Measurements from ENCODE around the gene TRAPPC6A. TPM values are rescaled to one million over a fixed set of nuclear protein-coding genes. Genes with fewer than 3 reads are reported as not detected.

The TRAPPC6A gene
- total and polyA plus RNA-seq, 2 experiments from 2014 or later = 29.4 to 74.7 TPM

DNA sequence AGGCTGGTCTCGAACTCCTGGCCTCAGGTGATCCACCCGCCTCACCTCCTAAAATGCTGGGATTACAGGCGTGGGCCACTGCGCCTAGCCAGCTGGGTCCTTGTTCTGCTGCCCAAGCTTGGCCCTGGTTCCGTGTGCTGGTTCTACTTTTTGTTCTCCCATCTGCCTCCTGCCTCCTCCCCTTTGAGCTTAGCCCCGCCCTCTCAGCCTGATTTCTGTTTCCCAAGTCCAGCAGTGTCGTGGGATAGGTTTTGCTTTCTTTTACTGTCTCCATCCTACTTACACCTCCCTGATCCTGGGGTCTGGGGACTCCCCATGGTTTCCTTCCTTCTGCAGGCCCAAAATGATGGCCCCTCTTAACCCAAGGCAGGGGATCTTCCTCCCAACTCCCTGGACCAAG, 2.9 kb upstream of the TRAPPC6A start:
- Histone ChIP-seq H3K4me1 (ENCODE audit: insufficient read depth) (peaks cover 3% of the 10 kb centered on the region; the same call in 1 of the 2 replicates), H4K20me1 (replicated peaks; ENCODE audit: insufficient read depth) (no peaks in the 10 kb centered on the region), H3K9me2 (ENCODE audit: insufficient read depth) (no peaks in the 10 kb centered on the region), H3F3A (replicated peaks; ENCODE audit: low read depth) (0 out of 2 replicates have a peak, but pooled peaks cover 4% of the 10 kb centered on the region), H3K4me3 (no peak overlapping the region), H3K79me2 (replicated peaks; ENCODE audit: insufficient read depth) (peaks cover 15% of the 10 kb centered on the region), H2AFZ (no peak overlapping the region), H3K36me3 (ENCODE audit: insufficient read depth) (no peaks in the 10 kb centered on the region), H3K4me2 (no peak overlapping the region), H3K27me3 (ENCODE audit: insufficient read depth) (peaks cover 6% of the 10 kb centered on the region; the same call in 1 of the 2 replicates), H3K27ac (ENCODE audit: low read depth) (no peak overlapping the region)
- Mint-ChIP-seq H3K36me3 (ENCODE audit: low read depth) (peaks cover 3% of the 10 kb centered on the region; the same call in 1 of the 3 replicates), H3K9me3 (no peaks in the 10 kb centered on the region), H3K4me1 (peaks cover 2% of the 10 kb centered on the region; the same call in 1 of the 3 replicates), H3K4me3 (peak overlapping the region; percentile 73; the same call in 2 of the 3 replicates), H3K27me3 (ENCODE audit: insufficient read depth, low read depth, poor library complexity) (peaks cover 24% of the 10 kb centered on the region), H3K27ac (no peak overlapping the region)
- DNase-seq (ENCODE audit: low spot score) = peak; percentile 33
- ATAC-seq = no peak
- TF ChIP-seq POLR2AphosphoS5 (IDR thresholded peaks at IDR 0.05; ENCODE audit: low read depth) = no peak

GRCh38 chr19:45179892-45180370, 1.9 kb upstream of the TRAPPC6A start:
- DNase-seq (ENCODE audit: low spot score) (no peak), ATAC-seq (no peak)
- peaks cover 3% of the 10 kb centered on the region; the same call in 1 of the 2 replicates for H3K4me1 ChIP-seq (ENCODE audit: insufficient read depth)
- H3K27ac ChIP-seq (ENCODE audit: low read depth) = no peak overlapping the region
- H3F3A ChIP-seq (replicated peaks; ENCODE audit: low read depth) = 0 out of 2 replicates have a peak, but pooled peaks cover 4% of the 10 kb centered on the region
- H3K9me2 ChIP-seq (ENCODE audit: insufficient read depth) = no peaks in the 10 kb centered on the region
- H3K4me2 ChIP-seq = peak overlapping the region; percentile 93
- H3K9me3 Mint-ChIP-seq = no peaks in the 10 kb centered on the region
- peaks cover 3% of the 10 kb centered on the region; the same call in 1 of the 3 replicates for H3K36me3 Mint-ChIP-seq (ENCODE audit: low read depth)
- no peaks in the 10 kb centered on the region for H4K20me1 ChIP-seq (replicated peaks; ENCODE audit: insufficient read depth)
- H3K27me3 ChIP-seq (ENCODE audit: insufficient read depth) = peaks cover 6% of the 10 kb centered on the region; the same call in 1 of the 2 replicates
- H3K4me3 Mint-ChIP-seq = peak overlapping the region; percentile 73
- peak overlapping the region; percentile 64 for H3K4me3 ChIP-seq
- peaks cover 22% of the 10 kb centered on the region for H3K27me3 Mint-ChIP-seq (ENCODE audit: insufficient read depth, low read depth, poor library complexity)
- no peaks in the 10 kb centered on the region for H3K36me3 ChIP-seq (ENCODE audit: insufficient read depth)
- H3K27ac Mint-ChIP-seq = no peak overlapping the region
- no peak overlapping the region for H2AFZ ChIP-seq
- peaks cover 2% of the 10 kb centered on the region; the same call in 1 of the 3 replicates for H3K4me1 Mint-ChIP-seq
- H3K79me2 ChIP-seq (replicated peaks; ENCODE audit: insufficient read depth) = peaks cover 15% of the 10 kb centered on the region
- TF ChIP-seq, protein P1, sequence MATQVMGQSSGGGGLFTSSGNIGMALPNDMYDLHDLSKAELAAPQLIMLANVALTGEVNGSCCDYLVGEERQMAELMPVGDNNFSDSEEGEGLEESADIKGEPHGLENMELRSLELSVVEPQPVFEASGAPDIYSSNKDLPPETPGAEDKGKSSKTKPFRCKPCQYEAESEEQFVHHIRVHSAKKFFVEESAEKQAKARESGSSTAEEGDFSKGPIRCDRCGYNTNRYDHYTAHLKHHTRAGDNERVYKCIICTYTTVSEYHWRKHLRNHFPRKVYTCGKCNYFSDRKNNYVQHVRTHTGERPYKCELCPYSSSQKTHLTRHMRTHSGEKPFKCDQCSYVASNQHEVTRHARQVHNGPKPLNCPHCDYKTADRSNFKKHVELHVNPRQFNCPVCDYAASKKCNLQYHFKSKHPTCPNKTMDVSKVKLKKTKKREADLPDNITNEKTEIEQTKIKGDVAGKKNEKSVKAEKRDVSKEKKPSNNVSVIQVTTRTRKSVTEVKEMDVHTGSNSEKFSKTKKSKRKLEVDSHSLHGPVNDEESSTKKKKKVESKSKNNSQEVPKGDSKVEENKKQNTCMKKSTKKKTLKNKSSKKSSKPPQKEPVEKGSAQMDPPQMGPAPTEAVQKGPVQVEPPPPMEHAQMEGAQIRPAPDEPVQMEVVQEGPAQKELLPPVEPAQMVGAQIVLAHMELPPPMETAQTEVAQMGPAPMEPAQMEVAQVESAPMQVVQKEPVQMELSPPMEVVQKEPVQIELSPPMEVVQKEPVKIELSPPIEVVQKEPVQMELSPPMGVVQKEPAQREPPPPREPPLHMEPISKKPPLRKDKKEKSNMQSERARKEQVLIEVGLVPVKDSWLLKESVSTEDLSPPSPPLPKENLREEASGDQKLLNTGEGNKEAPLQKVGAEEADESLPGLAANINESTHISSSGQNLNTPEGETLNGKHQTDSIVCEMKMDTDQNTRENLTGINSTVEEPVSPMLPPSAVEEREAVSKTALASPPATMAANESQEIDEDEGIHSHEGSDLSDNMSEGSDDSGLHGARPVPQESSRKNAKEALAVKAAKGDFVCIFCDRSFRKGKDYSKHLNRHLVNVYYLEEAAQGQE (IDR thresholded peaks at IDR 0.05; ENCODE audit: unreplicated experiment) = no peak
- TF ChIP-seq ETS1 (IDR thresholded peaks at IDR 0.05) (no peak), ZNF114 (CRISPR knock-in tag; IDR thresholded peaks at IDR 0.05) (no peak), EZH2 (IDR thresholded peaks at IDR 0.05; ENCODE audit: low read depth, unreplicated experiment) (no peak), NANOG (IDR thresholded peaks at IDR 0.05; ENCODE audit: borderline replicate concordance) (no peak), EZH2phosphoT487 (IDR thresholded peaks at IDR 0.05; ENCODE audit: unreplicated experiment) (no peak), CREB1 (CRISPR knock-in tag; IDR thresholded peaks at IDR 0.05; ENCODE audit: low read depth) (no peak), ZNF331 (CRISPR knock-in tag; IDR thresholded peaks at IDR 0.05; ENCODE audit: low read depth) (no peak), POLR2AphosphoS5 (IDR thresholded peaks at IDR 0.05; ENCODE audit: low read depth) (no peak), JUNB (IDR thresholded peaks at IDR 0.05; ENCODE audit: unreplicated experiment) (no peak)
- TF ChIP-seq, protein P2, sequence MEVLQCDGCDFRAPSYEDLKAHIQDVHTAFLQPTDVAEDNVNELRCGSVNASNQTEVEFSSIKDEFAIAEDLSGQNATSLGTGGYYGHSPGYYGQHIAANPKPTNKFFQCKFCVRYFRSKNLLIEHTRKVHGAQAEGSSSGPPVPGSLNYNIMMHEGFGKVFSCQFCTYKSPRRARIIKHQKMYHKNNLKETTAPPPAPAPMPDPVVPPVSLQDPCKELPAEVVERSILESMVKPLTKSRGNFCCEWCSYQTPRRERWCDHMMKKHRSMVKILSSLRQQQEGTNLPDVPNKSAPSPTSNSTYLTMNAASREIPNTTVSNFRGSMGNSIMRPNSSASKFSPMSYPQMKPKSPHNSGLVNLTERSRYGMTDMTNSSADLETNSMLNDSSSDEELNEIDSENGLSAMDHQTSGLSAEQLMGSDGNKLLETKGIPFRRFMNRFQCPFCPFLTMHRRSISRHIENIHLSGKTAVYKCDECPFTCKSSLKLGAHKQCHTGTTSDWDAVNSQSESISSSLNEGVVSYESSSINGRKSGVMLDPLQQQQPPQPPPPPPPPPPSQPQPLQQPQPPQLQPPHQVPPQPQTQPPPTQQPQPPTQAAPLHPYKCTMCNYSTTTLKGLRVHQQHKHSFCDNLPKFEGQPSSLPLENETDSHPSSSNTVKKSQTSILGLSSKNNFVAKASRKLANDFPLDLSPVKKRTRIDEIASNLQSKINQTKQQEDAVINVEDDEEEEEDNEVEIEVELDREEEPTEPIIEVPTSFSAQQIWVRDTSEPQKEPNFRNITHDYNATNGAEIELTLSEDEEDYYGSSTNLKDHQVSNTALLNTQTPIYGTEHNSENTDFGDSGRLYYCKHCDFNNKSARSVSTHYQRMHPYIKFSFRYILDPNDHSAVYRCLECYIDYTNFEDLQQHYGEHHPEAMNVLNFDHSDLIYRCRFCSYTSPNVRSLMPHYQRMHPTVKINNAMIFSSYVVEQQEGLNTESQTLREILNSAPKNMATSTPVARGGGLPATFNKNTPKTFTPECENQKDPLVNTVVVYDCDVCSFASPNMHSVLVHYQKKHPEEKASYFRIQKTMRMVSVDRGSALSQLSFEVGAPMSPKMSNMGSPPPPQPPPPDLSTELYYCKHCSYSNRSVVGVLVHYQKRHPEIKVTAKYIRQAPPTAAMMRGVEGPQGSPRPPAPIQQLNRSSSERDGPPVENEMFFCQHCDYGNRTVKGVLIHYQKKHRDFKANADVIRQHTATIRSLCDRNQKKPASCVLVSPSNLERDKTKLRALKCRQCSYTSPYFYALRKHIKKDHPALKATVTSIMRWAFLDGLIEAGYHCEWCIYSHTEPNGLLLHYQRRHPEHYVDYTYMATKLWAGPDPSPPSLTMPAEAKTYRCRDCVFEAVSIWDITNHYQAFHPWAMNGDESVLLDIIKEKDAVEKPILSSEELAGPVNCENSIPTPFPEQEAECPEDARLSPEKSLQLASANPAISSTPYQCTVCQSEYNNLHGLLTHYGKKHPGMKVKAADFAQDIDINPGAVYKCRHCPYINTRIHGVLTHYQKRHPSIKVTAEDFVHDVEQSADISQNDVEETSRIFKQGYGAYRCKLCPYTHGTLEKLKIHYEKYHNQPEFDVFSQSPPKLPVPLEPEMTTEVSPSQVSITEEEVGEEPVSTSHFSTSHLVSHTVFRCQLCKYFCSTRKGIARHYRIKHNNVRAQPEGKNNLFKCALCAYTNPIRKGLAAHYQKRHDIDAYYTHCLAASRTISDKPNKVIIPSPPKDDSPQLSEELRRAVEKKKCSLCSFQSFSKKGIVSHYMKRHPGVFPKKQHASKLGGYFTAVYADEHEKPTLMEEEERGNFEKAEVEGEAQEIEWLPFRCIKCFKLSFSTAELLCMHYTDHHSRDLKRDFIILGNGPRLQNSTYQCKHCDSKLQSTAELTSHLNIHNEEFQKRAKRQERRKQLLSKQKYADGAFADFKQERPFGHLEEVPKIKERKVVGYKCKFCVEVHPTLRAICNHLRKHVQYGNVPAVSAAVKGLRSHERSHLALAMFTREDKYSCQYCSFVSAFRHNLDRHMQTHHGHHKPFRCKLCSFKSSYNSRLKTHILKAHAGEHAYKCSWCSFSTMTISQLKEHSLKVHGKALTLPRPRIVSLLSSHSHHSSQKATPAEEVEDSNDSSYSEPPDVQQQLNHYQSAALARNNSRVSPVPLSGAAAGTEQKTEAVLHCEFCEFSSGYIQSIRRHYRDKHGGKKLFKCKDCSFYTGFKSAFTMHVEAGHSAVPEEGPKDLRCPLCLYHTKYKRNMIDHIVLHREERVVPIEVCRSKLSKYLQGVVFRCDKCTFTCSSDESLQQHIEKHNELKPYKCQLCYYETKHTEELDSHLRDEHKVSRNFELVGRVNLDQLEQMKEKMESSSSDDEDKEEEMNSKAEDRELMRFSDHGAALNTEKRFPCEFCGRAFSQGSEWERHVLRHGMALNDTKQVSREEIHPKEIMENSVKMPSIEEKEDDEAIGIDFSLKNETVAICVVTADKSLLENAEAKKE (CRISPR knock-in tag; IDR thresholded peaks at IDR 0.05) = no peak
